ENCODE measurements around the gene XPC. TPM values are rescaled to one million over a fixed set of nuclear protein-coding genes. Genes with fewer than 3 reads are reported as not detected.

Gene XPC
- total RNA-seq, 1 experiment from 2014 or later = 24.3 TPM

DNA sequence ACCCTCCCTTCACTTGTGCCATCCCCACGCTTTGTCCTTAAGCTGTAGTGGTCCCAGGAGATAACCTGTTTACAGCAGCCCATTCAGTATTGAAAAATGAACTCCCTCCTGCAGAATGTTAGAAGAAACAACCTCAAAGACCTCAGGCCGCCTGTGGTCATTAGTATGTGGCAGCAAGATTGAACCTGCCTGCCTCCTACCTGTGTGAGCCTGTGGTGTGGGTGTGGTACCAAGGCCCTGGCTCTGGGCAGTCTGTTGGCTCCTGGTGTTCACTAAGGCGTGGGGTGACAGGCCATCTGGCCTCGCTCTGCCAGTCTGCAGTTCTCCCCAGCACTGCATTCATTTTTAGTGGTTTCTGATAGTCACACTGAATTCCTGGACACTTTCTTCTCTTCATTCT lies 21.2 kb upstream of the XPC start:
- peaks cover 61% of the 10 kb centered on the region for H3K4me1 Mint-ChIP-seq (ENCODE audit: low read depth, unreplicated experiment)
- H3K27me3 Mint-ChIP-seq (ENCODE audit: unreplicated experiment) = no peaks in the 10 kb centered on the region
- TF ChIP-seq, protein P1, sequence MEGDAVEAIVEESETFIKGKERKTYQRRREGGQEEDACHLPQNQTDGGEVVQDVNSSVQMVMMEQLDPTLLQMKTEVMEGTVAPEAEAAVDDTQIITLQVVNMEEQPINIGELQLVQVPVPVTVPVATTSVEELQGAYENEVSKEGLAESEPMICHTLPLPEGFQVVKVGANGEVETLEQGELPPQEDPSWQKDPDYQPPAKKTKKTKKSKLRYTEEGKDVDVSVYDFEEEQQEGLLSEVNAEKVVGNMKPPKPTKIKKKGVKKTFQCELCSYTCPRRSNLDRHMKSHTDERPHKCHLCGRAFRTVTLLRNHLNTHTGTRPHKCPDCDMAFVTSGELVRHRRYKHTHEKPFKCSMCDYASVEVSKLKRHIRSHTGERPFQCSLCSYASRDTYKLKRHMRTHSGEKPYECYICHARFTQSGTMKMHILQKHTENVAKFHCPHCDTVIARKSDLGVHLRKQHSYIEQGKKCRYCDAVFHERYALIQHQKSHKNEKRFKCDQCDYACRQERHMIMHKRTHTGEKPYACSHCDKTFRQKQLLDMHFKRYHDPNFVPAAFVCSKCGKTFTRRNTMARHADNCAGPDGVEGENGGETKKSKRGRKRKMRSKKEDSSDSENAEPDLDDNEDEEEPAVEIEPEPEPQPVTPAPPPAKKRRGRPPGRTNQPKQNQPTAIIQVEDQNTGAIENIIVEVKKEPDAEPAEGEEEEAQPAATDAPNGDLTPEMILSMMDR (IDR thresholded peaks at IDR 0.05; ENCODE audit: unreplicated experiment) = no peak
- H3K9me3 Mint-ChIP-seq (ENCODE audit: low read depth, unreplicated experiment) = no peaks in the 10 kb centered on the region
- H3K4me3 Mint-ChIP-seq (ENCODE audit: low read depth, unreplicated experiment) = peak overlapping the region; percentile 17
- no peak overlapping the region for H3K27ac Mint-ChIP-seq (ENCODE audit: unreplicated experiment)
- intact Hi-C loops (cut with micrococcal nuclease; ENCODE audit: unreplicated experiment) = no loop called here
- CTCF ChIA-PET = no interaction called here
- H3K36me3 Mint-ChIP-seq (ENCODE audit: insufficient read depth, unreplicated experiment) = peaks cover 9% of the 10 kb centered on the region
- no peak for DNase-seq
- BruUV-seq (replicated peaks) = no TSS peak

DNA sequence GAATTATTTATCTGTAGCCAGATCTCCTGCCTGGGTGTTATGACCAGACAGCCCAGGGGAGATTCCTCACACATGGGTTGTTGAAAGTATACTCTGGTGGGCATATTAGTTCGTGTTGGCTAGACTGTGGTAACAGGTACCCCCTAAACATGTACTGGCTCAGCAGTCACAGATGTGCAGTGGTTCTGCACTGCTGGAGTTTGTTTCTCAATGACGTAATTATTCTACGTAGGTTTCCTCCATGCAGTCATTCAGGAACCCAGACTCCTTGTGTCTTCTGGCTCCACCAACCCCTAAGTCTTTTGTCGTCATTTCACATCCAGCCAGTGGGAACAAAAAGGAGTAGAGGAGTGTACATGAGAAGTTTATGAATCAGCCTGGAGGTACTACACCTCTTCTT lies 16.5 kb upstream of the XPC start:
- no peak overlapping the region for H3K4me3 Mint-ChIP-seq (ENCODE audit: low read depth, unreplicated experiment)
- no peaks in the 10 kb centered on the region for H3K27me3 Mint-ChIP-seq (ENCODE audit: unreplicated experiment)
- H3K9me3 Mint-ChIP-seq (ENCODE audit: low read depth, unreplicated experiment) = no peaks in the 10 kb centered on the region
- TF ChIP-seq, protein P1 (IDR thresholded peaks at IDR 0.05; ENCODE audit: unreplicated experiment) = no peak
- H3K36me3 Mint-ChIP-seq (ENCODE audit: insufficient read depth, unreplicated experiment) = peaks cover 14% of the 10 kb centered on the region
- DNase-seq = no peak
- peaks cover 15% of the 10 kb centered on the region for H3K4me1 Mint-ChIP-seq (ENCODE audit: low read depth, unreplicated experiment)
- H3K27ac Mint-ChIP-seq (ENCODE audit: unreplicated experiment) = no peak overlapping the region
- CTCF ChIA-PET = no interaction called here
- intact Hi-C loops (cut with micrococcal nuclease; ENCODE audit: unreplicated experiment) = no loop called here
- no TSS peak for BruUV-seq (replicated peaks)

DNA sequence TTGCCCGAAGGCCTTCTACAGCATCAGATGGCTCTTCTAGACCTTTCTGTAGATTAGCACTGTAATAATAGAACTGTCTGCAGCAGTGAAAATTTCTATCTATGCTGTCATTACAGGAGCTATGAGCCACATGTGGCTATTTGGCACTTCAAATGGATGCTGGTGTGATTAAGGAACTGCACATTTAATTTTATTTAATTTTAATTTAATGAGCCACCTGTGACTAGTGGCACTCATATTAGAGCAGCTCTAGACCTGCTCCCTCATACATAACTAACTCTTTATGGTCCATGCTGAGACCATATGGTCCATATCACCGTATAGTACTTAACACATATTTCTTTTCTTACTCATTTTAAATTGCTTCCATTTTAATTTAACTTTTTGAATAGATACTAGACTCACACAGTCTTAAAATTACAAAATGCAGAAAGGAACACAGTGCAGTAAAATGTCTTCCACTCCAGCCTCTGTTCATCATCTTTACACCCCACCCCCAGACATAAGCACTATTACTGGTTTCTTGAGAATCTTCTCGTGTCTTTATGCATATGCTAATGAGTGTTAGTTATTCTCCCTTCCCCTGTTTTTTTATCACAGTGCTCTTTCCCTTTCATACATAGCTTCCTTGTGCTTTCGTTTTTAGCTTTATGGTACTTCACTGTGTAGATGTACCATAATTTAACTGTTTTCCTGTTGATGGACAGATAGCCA lies 9.8 kb upstream of the XPC start:
- no peak for DNase-seq
- no peak overlapping the region for H3K4me3 Mint-ChIP-seq (ENCODE audit: low read depth, unreplicated experiment)
- no TSS peak for BruUV-seq (replicated peaks)
- H3K27ac Mint-ChIP-seq (ENCODE audit: unreplicated experiment) = no peak overlapping the region
- intact Hi-C loops (cut with micrococcal nuclease; ENCODE audit: unreplicated experiment) = no loop called here
- TF ChIP-seq, protein P1 (IDR thresholded peaks at IDR 0.05; ENCODE audit: unreplicated experiment) = no peak
- H3K27me3 Mint-ChIP-seq (ENCODE audit: unreplicated experiment) = no peaks in the 10 kb centered on the region
- no peaks in the 10 kb centered on the region for H3K9me3 Mint-ChIP-seq (ENCODE audit: low read depth, unreplicated experiment)
- peaks cover 5% of the 10 kb centered on the region for H3K36me3 Mint-ChIP-seq (ENCODE audit: insufficient read depth, unreplicated experiment)
- CTCF ChIA-PET = interaction anchor here (2.1 kb wide), 1 partner anchor 10 kb away, joined by 6 read pairs; the partner anchor contains the start of genes LSM3 and XPC
- no peaks in the 10 kb centered on the region for H3K4me1 Mint-ChIP-seq (ENCODE audit: low read depth, unreplicated experiment)

DNA sequence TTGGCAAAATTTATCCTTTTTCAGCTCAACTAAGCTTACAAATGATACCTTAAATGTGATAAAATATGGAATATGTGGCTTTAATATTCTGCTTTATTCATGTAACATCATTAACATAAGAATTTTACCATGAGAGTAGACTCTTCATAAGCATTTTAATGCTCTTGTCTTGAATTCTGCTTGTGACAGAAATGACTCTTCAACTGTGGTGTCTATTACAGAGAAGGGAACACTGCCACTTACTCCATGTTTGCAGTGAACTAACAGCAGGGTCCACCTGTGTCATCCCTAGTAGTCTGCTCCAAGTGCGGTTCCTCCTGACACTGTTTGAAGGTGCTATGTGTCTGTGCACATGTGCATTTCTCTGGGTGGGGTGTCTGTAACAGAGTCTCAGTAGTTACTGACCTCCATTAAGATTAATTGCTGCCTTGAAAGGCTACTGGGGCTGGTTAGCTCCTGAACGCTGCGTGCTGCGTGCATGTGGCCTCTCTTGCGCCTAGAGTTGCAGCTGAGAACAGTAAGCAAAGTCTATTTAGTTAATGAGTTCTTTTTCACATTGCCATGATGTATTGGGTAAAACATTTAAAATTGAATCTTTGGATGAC lies 8.6 kb upstream of the XPC start:
- H3K4me1 Mint-ChIP-seq (ENCODE audit: low read depth, unreplicated experiment) = no peaks in the 10 kb centered on the region
- peaks cover 12% of the 10 kb centered on the region for H3K36me3 Mint-ChIP-seq (ENCODE audit: insufficient read depth, unreplicated experiment)
- no peak for DNase-seq
- no peaks in the 10 kb centered on the region for H3K9me3 Mint-ChIP-seq (ENCODE audit: low read depth, unreplicated experiment)
- BruUV-seq (replicated peaks) = no TSS peak
- intact Hi-C loops (cut with micrococcal nuclease; ENCODE audit: unreplicated experiment) = no loop called here
- TF ChIP-seq, protein P1 (IDR thresholded peaks at IDR 0.05; ENCODE audit: unreplicated experiment) = no peak
- CTCF ChIA-PET = no interaction called here
- H3K27me3 Mint-ChIP-seq (ENCODE audit: unreplicated experiment) = no peaks in the 10 kb centered on the region
- no peak overlapping the region for H3K27ac Mint-ChIP-seq (ENCODE audit: unreplicated experiment)
- no peak overlapping the region for H3K4me3 Mint-ChIP-seq (ENCODE audit: low read depth, unreplicated experiment)

Measured in Calu3 (cell line).